ENCODE data around the gene CELSR1. TPM values are rescaled to one million over a fixed set of nuclear protein-coding genes. Genes with fewer than 3 reads are reported as not detected.

CELSR1 gene
- total RNA-seq, 1 experiment from 2014 or later = 5.7 TPM

DNA sequence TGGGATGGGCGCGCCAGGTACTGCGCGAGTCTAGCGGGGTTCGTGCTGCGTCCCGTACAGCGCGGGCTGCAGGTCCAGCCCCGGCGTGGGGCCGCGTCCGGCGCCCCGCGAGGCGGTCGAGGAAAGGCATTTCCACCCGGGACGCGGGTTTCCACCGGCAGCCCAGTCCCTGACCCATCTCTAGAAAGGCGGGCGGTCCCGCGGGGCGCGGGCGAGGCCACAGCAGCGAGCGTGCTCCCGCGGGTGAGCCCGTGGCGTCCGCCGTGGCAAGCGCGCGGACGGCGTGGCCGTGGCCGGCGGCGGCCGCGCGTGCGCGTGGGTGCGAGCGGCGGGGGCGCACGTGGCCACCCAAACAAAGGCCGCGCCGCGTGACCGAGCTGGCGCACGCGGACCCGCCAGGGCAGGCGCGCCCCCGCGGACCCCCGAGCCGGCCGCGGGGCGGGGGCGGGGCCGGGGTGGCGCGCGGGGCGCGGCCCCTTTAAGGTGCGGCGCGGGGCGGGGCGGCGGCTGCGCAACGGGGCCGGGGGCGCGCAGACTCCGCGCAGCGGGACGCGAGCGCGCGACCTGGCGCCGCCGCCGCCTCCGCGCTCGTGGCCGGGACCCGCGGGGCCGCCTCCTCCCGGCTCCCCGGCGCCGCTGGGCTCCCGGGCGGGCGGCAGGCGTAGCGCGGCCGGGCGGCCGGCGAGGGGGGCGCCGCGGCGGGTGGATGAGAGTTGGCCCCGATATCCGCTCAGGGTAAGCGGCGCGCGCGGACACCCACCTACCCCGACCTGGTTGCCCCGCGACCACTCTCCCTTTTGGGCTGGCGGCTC lies 39.3 kb upstream of the CELSR1 start:
- no peak for DNase-seq (ENCODE audit: low spot score)

DNA sequence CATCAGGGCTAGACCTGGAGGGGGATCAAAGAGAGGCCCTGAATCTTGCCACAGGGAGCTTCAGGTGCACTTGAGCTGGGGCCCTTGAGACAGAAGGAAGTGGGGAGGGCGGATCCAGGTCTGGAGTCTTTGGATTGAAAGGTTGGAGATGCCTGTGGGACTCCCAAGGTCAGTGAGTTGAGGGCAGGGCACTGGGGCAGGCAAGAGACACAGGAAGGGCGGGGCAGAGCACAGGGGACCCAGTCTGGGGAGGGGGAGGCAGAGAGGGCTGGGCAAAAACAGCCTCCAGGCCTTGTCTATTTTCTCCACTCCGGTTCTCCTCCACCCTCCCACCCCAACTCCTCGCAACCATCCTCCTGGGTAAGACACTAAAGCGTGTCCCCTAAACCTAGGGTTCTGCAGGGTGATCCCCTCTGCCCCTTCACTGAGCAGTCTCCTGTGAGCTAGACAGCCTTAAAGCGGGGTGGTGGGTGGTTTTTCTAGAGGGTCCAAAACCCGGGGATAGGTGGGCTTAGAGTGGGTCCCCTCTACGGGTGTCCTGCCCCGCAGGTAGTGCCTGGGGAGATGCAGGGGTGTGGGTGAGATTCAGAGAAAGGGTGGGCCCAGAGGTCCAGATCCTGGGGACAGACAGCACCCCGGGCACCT lies 38.6 kb upstream of the CELSR1 start:
- no peak for DNase-seq (ENCODE audit: low spot score)

- DNase-seq (ENCODE audit: low spot score) = no peak
Observed at GRCh38 chr22:46574993-46575910, 37.8 kb upstream of the CELSR1 start.

DNA sequence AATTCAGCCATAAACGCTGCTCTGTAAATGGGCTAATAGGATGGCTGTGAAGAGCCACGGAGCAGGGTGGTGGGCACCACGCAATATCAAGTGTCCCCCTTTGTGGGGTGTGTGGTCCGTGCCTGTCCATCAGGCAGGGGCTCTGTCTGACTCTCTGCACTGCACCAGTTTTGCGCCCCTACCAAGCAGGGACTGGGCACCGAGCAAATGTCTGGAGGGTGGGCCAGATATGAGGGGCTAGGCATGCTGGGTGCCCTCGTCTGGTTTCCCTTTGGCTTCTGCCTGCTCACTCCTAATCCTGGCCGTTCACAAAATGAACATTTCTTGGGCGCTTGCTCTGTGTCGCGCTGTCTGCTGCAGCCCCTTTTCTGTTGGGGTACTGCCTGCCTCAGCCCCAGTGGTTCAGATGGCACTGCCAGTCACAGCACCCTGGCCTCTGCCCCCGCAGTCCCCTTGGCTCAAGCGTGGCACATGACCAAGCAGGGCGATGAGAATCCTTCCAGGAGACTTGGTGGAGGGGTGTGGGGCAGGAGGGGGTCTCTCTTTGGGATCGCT lies 37.1 kb upstream of the CELSR1 start:
- DNase-seq (ENCODE audit: low spot score) = no peak

GRCh38 chr22:46573781-46574437 lies 36.5 kb upstream of the CELSR1 start:
- no peak for DNase-seq (ENCODE audit: low spot score)

DNA sequence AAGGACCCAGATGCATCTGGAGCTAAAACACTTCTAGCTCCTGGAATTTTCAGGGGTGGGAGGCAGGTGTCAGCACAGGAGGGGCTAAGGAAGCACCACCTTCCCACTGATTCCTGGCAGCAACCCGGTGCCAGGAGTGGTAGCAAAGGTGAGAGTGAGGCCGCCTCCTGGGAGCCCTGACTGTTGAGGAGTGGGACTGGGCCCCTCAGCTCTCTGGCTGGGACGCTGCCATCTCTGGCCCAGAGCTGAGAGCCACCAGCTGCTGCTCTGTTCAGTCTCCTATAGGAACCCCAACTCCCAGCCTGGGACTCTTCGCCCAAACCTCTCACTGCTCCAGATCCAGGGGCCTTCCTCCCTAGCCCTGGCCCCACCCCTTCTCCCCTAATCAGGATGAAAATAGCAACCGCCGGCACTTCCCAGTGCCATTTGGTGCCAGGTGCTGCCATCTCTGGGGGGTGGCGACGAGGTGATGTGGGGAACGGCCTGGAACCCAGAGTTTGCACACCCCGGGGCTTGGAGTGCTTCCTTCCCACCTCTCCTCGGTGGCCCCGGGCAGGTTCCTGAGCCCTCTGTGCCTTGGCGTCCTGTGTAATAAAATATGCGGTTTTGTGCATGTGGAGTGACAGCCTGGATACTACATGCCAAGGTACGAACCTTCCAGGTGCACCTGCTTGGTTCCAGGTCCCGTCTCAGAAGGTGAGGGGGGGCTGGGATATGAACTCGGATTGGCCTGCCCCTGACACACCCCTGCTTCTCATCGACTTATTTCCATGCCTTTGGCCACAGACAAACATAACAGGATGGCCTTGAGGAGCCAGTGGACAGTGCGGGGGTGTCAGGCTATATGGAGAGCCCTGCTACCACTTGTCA lies 35.7 kb upstream of the CELSR1 start:
- no peak for DNase-seq (ENCODE audit: low spot score)

DNA sequence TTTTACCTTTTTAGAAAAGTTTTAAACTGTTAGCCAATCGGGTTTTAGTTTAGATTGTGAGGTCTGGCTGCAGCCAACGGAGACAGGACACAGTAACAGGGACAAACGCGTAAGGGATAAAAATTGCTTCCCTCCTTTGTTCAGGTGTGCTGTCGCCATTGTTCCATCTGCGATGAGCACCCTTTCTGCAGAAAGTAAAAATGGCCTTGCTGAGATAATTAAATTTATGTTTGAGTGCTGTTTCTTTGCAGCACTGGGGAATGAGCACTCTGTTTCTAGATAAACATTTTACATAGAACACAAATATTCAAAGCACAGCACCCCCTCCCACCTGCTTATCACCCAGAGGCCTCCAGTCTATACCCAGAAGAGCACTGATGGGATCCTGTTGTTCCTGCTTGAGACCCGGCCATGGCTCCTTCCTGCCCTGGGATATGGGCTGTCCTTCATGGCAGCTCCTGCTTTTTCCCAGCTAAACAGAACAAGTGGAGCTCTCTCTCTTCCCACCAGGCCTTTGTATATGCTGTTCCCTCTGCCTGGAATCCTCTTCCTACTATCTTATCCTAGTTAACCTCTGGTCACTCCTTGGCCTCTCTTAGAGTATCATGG lies 34.3 kb upstream of the CELSR1 start:
- no peak for DNase-seq (ENCODE audit: low spot score)

DNA sequence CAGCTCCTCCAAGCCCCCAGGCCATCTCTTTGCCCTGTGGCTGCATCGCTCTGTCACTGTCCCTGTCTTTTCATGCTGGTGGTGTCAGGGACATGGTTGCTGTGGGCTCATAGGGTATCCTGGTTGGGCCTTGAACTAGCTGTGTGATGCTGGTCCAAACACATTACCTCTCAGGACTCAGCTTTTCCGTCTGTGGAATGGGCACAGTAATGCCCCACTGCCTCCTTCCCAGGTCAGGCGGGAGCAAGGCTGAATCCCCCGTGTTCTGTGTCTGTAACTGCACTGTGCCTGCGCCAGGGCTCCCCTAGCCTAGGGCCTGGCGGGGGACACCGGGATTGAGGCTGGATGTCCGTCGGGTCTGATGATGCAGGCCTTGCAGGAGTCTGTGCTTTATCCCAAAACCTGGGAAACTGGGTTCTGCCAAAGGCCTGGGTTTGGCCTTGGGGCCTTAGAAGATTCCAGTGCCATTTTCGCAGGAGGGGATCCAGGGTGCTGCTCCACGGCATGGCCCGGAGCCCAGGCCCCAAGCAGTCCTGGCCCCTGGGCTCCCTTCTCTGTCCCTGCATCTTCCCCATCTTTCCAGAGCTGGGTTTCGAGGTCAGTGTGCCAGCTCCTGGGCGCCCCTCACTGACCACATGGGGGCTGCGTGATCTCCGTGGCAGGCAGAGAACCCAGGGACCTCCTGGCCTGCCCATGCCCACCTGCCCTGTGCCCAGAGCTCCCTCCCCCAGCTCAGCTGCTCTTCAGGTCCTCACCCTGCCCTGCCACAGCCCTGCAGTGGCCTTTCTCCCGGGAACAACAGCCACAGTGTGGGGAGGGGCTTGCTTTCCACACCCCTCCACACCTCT lies 32.7 kb upstream of the CELSR1 start:
- no peak for DNase-seq (ENCODE audit: low spot score)

- DNase-seq (ENCODE audit: low spot score) = no peak
Observed at GRCh38 chr22:46569055-46569847, 31.8 kb upstream of the CELSR1 start.

- DNase-seq (ENCODE audit: low spot score) = no peak
Observed at GRCh38 chr22:46568102-46568809, 30.8 kb upstream of the CELSR1 start.

- DNase-seq (ENCODE audit: low spot score) = no peak
Observed at GRCh38 chr22:46567471-46567870, 30.1 kb upstream of the CELSR1 start.

DNA sequence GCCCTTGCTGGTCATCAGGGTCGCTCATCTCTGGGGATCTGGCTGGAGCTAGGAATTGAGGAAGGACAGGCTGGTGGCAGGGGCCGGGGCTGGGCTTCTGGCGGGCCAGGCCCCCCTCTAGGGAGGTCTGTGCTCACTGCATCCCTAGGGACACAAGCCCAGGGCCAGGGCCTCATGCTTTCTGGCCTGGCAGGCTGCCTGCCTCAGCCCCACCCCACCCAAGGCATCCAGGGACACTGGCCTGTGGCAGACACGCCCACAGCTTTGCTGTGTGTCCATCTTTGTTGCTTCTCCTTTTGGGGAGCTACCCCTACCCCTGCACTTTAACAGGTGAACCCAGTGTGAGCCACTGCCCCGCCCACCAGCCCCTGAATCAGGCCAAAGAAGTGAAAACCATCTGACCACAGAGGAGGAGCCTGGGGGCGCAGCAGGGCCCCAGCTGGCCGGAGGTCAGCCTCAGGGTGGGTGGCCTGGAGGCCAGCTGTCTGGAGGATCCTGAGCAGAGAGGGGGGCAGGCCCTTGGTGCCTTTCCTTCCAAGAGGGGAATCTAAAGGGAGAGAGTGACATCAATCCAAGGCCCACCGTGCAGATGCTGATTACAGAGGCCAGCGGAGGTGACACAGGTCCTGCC lies 26.8 kb upstream of the CELSR1 start:
- DNase-seq (ENCODE audit: low spot score) = no peak

GRCh38 chr22:46563381-46564083 lies 26.1 kb upstream of the CELSR1 start:
- DNase-seq (ENCODE audit: low spot score) = no peak

DNA sequence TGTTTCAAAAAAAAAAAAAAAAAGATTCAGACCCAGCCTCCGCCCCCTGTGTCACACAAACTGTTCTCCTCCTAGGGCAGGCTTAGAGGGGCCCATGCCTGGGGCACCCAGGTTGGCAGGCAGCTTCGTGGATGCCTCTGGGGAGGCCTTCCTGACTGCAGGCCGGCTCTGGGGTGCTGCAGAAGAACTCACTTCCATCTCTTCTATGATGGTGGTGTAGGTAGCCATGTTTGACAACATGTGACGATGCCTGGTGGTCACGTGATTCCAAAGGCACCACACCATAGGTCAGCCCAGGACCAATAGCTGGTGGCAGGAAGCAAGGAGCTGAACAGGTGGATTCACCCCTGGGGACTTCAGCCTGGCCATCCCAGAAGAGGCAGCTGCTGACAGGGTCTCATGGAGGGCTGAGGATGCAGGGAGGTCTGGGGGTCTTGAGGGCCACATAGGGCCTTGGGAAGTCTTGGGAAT lies 24.1 kb upstream of the CELSR1 start:
- peak; percentile 65 for DNase-seq (ENCODE audit: low spot score)

- no peak for DNase-seq (ENCODE audit: low spot score)
Observed at GRCh38 chr22:46560696-46561295, 23.4 kb upstream of the CELSR1 start.
